Kidney (tissue), 14 donors: ENCODE results near the gene ACTBL2. TPM values are rescaled to one million over a fixed set of nuclear protein-coding genes. Genes with fewer than 3 reads are reported as not detected.

ENCODE experiments used
- DNase-seq, 5 donors: peaks; one replicate each; pipeline ENCODE4 v3.0.0-alpha.2; 2013 to 2020
- FAIRE-seq: peaks from 2 replicates; lab custom pipeline; 2012; peaks lifted over from hg19 to GRCh38; lab: Jason Lieb, UNC
- H3K27ac ChIP-seq, 2 donors: one replicate each; pipeline ENCODE4 v1.7.0; 2013; ENCODE audit warnings: low read depth in 2 of 2, low read length in 2 of 2, inconsistent platforms in 1 of 2
- H3K27me3 ChIP-seq: one replicate; pipeline ENCODE4 v1.7.1; 2013; ENCODE audit warnings: low read length, inconsistent platforms; ENCODE audit not compliant: control insufficient read depth, insufficient read depth
- H3K36me3 ChIP-seq, 3 donors: one replicate each; pipeline versions ENCODE4 v1.7.0 to v1.7.1; 2013; ENCODE audit warnings: low read length in 3 of 3, control low read depth in 1 of 3, inconsistent platforms in 1 of 3; ENCODE audit not compliant: insufficient read depth in 3 of 3, control insufficient read depth in 2 of 3
- H3K4me1 ChIP-seq, 3 donors: one replicate each; pipeline versions ENCODE4 v1.7.0 to v1.7.1; 2013; ENCODE audit warnings: low read length in 3 of 3, inconsistent platforms in 1 of 3, low read depth in 1 of 3; ENCODE audit not compliant: control insufficient read depth in 2 of 3, insufficient read depth in 2 of 3
- H3K4me3 ChIP-seq, 3 donors: one replicate each; pipeline versions ENCODE4 v1.7.0 to v1.8.1; 2013; ENCODE audit warnings: low read length in 3 of 3, control low read depth in 1 of 3, inconsistent platforms in 1 of 3
- H3K9ac ChIP-seq, 3 donors: one replicate each; pipeline versions ENCODE4 v1.7.0 to v1.7.1; 2013; ENCODE audit warnings: low read length in 3 of 3, control low read depth in 1 of 3, inconsistent platforms in 1 of 3
- H3K9me3 ChIP-seq, 3 donors: one replicate each; pipeline versions ENCODE4 v1.7.0 to v1.7.1; 2013; ENCODE audit warnings: low read length in 3 of 3, control low read depth in 1 of 3, inconsistent platforms in 1 of 3; ENCODE audit not compliant: control insufficient read depth in 2 of 3, insufficient read depth in 1 of 3
- intact Hi-C: fragments of 100-400 bp; cut with DNase I; formaldehyde crosslinking; loops from one replicate; pipeline ENCODE4 v1.11.1; 2022
- polyA plus RNA-seq: library from polyadenylated mRNA; stranded (reverse); fragments of 350-450 nt; fragmentation: Illumina TruSeq; extraction: RNeasy Lipid Tissue Mini Kit (QIAGEN cat#74804); gene quantifications from one replicate; pipeline ENCODE4 v1.2.3, GENCODE V29; 2014; ENCODE audit warnings: low read depth, low replicate concordance; ENCODE audit not compliant: insufficient read depth
- total RNA-seq: library from RNA; stranded (reverse); fragmentation: NEBNext Ultra II Directional; extraction: Animal tissue kit (Norgen Biotek cat#: 25700); gene quantifications from one replicate; pipeline ENCODE4 v1.2.1, GENCODE V29; 2021
- TF ChIP-seq, protein P1 (sequence below): IDR thresholded peaks from 3 replicates; pipeline ENCODE4 v1.5.1; 2012; ENCODE audit warnings: mild to moderate bottlenecking, moderate library complexity, borderline replicate concordance; ENCODE audit not compliant: insufficient read depth; ENCODE audit errors: extremely low read depth
- donor health status: control.
- donor health status: control.
- donor health status: control.
- donor health status: control.
- donor health status: control.
- donor health status: DM: yes; HTN: yes; CAD: no.
- donor health status: Normal renal cell carcinoma (clear cell type).

The ACTBL2 gene
- total and polyA plus RNA-seq, 2 donors from 2014 or later, result 0.13 TPM; not detected in 1

DNA sequence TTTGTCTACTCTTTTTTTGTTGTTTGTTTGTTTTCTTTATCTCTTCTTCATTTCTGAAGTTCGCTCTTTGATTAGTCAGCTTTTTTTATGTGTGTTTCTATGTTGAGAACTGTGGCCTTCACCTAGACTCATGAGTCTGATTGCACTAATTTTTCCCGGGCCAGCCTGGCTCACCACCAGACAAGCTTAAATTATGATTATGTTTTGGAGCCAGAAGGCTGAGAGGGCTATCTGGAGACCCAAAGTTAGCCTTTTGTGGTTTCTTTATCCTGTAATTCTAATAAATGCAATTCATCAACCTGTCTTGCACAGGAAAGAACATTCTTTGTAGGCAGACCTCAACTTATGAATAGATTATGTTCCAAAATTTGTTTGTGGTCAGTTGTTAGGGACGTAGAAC, 20.8 kb upstream of the ACTBL2 start:
- FAIRE-seq, result no peak
- Histone ChIP-seq H3K27me3 (no peaks in the 10 kb centered on the region), H3K9ac (no peak overlapping the region), H3K4me3 (no peak overlapping the region), H3K4me1 (peaks cover 0 to 2% (median 0%) of the 10 kb centered on the region in 3 donors), H3K27ac (no peak overlapping the region), H3K36me3 (no peaks in the 10 kb centered on the region), H3K9me3 (no peaks in the 10 kb centered on the region)
- peak in 2 of 5 donors; percentile 34 to 61 for DNase-seq
- TF ChIP-seq, protein P1, sequence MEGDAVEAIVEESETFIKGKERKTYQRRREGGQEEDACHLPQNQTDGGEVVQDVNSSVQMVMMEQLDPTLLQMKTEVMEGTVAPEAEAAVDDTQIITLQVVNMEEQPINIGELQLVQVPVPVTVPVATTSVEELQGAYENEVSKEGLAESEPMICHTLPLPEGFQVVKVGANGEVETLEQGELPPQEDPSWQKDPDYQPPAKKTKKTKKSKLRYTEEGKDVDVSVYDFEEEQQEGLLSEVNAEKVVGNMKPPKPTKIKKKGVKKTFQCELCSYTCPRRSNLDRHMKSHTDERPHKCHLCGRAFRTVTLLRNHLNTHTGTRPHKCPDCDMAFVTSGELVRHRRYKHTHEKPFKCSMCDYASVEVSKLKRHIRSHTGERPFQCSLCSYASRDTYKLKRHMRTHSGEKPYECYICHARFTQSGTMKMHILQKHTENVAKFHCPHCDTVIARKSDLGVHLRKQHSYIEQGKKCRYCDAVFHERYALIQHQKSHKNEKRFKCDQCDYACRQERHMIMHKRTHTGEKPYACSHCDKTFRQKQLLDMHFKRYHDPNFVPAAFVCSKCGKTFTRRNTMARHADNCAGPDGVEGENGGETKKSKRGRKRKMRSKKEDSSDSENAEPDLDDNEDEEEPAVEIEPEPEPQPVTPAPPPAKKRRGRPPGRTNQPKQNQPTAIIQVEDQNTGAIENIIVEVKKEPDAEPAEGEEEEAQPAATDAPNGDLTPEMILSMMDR, result no peak
- intact Hi-C loops, result no loop called here

GRCh38 chr5:57501414-57502201, 19.0 kb upstream of the ACTBL2 start:
- intact Hi-C loops, result no loop called here
- no peak overlapping the region for H3K4me3 ChIP-seq
- DNase-seq (peak in 2 of 5 donors; percentile 16 to 46), FAIRE-seq (no peak)
- H3K9ac ChIP-seq, result no peak overlapping the region
- H3K27ac ChIP-seq, result no peak overlapping the region
- H3K36me3 ChIP-seq, result no peaks in the 10 kb centered on the region
- peaks cover 0 to 2% (median 0%) of the 10 kb centered on the region in 3 donors for H3K4me1 ChIP-seq
- TF ChIP-seq, protein P1, result no peak
- H3K9me3 ChIP-seq, result no peaks in the 10 kb centered on the region
- H3K27me3 ChIP-seq, result no peaks in the 10 kb centered on the region

DNA sequence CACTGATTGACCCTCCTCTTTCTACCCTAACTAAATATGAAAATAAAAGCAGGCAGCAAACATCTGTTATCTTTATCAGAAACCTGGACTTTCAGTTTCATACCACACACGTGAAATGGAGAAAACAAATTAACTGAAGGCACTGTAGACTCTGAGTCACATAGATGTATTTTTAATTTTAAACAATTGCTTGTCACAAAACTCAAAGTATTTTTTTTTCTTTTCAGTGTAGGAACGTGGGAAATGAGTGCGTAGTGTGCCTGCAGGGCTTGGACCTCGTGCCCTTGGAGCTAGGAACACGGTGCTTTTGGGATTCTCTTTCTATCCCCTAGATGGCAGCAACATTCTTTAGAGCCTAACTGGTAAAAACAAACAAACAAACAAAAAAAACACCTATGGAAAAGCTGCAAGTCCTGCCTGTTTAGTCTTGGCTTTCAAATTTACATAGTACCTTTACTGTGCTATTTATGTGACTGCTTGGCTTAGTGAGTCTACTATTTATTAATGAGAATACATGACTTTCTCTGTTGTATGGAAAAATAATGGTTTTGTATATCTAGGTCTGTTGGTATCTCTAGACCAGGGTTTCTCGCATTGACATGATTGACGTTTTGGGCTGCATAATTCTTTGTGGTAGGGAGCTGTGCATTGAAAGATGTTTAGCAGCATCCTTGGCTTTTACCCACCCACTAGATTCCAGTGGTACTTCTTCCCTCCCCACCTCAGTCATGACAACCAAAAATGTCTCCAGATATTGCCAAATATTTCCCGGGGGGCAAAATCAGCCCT, 16.8 kb upstream of the ACTBL2 start:
- FAIRE-seq (no peak), DNase-seq (peak in 2 of 5 donors; percentile 82 to 88)
- peak overlapping the region in 1 of 3 donors; percentile 16 for H3K9ac ChIP-seq
- no peaks in the 10 kb centered on the region for H3K36me3 ChIP-seq
- no peaks in the 10 kb centered on the region for H3K9me3 ChIP-seq
- no peak overlapping the region for H3K27ac ChIP-seq
- no peaks in the 10 kb centered on the region for H3K27me3 ChIP-seq
- TF ChIP-seq, protein P1, result peak; percentile 56
- peaks cover 0 to 2% (median 0%) of the 10 kb centered on the region in 3 donors for H3K4me1 ChIP-seq
- H3K4me3 ChIP-seq, result peak overlapping the region in 1 of 3 donors; percentile 13
- intact Hi-C loops, result no loop called here
